Measurements from ENCODE around the gene DHH. TPM values are rescaled to one million over a fixed set of nuclear protein-coding genes. Genes with fewer than 3 reads are reported as not detected.
A peak's percentile ranks its signal among the peaks of the same experiment; 100 is the strongest.

DHH gene
- total and polyA plus RNA-seq, 9 of the 15 experiments (the other 6 are each of a cell fraction or from before 2014, with no cell fraction given) = 0.07 to 2.6 (median 0.54) TPM

DNA sequence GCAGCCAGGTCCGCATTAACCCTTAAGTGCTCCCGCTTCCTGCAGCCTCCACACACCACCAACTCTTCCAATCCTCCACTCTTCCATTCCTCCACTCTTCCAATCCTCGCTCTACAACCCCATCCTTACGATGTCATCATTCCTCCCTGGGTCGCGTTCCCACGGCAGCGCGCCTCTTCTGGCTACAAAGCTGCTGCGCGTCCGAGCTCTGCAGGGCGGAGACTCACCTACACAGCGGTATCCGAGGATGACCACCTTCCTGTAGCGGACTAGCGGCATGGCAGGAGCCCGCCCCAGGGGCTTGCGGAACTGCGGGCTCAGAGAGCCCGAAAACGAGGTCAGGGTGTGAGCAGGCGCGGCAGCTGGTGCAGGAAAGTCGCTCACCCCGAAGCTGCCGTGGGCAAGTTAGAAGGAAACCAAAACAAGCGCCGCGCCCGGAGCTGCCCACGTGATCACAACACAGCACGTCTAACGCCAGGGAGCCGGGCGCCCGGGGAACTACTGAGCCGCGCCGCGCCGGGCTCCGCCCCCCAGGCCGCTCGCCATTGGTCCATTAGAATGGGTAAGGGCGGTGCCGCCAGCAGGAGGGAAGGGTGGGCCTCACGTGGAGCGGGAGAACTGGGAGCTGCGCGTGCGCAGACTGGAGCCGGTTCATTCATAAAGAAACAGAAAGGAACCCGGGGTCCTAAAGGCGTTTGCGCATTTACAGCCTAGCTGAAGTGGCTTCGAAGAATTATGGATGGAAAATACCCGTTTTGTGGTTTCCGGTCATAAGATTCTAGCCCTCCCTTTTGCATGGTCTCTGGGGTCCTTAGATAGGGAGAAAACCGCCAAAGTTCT lies 24.9 kb downstream of the DHH start, which contains the start of gene RHEBL1 (continued):
- TF ChIP-seq, protein P1, sequence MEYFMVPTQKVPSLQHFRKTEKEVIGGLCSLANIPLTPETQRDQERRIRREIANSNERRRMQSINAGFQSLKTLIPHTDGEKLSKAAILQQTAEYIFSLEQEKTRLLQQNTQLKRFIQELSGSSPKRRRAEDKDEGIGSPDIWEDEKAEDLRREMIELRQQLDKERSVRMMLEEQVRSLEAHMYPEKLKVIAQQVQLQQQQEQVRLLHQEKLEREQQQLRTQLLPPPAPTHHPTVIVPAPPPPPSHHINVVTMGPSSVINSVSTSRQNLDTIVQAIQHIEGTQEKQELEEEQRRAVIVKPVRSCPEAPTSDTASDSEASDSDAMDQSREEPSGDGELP (CRISPR knock-in tag; IDR thresholded peaks at IDR 0.05; ENCODE audit: borderline replicate concordance) = peak; percentile 88; the same call in 1 of the 2 replicates
- TF ChIP-seq IFI16 (CRISPR knock-in tag; IDR thresholded peaks at IDR 0.05) (no peak), ZNF449 (CRISPR knock-in tag; IDR thresholded peaks at IDR 0.05) (no peak), ZNF311 (CRISPR knock-in tag; IDR thresholded peaks at IDR 0.05) (no peak), RFX5 (IDR thresholded peaks at IDR 0.05; ENCODE audit: low read depth, low read length) (no peak), CBFA2T2 (conservative IDR thresholded peaks at IDR 0.05) (peak; percentile 76), EP300 (IDR thresholded peaks at IDR 0.05; ENCODE audit: low read length) (no peak), YBX1 (IDR thresholded peaks at IDR 0.05) (no peak), PHB (CRISPR knock-in tag; IDR thresholded peaks at IDR 0.05) (no peak), ESRRA (IDR thresholded peaks at IDR 0.05; ENCODE audit: borderline replicate concordance, low read depth) (0 out of 2 replicates have a peak, but pooled peaks have one; percentile 13), THAP12 (CRISPR knock-in tag; IDR thresholded peaks at IDR 0.05) (no peak), CBFB (CRISPR knock-in tag; IDR thresholded peaks at IDR 0.05) (peak; percentile 70; the same call in 1 of the 2 replicates), MCM3 (IDR thresholded peaks at IDR 0.05) (no peak), YY1 (IDR thresholded peaks at IDR 0.05; ENCODE audit: borderline replicate concordance in 1 of 3, control insufficient read depth in 1 of 3, extremely low read depth in 1 of 3, insufficient read depth in 3 of 3, insufficient read length in 1 of 3, insufficient replicate concordance in 2 of 3, low read depth in 1 of 3, low read length in 2 of 3) (peak in 1 of 3 experiments; percentile 17), DMBX1 (CRISPR knock-in tag; IDR thresholded peaks at IDR 0.05; ENCODE audit: borderline replicate concordance) (no peak), FOXJ3 (CRISPR knock-in tag; IDR thresholded peaks at IDR 0.05) (no peak), BDP1 (IDR thresholded peaks at IDR 0.05; ENCODE audit: insufficient read depth, insufficient read length) (no peak), SMARCA5 (IDR thresholded peaks at IDR 0.05) (peak; percentile 58; the same call in 1 of the 2 replicates), TOE1 (IDR thresholded peaks at IDR 0.05; ENCODE audit: borderline replicate concordance) (peak; percentile 95), TOE1 (CRISPR knock-in tag; IDR thresholded peaks at IDR 0.05; ENCODE audit: borderline replicate concordance, low read depth) (no peak)
- TF ChIP-seq, protein P2, sequence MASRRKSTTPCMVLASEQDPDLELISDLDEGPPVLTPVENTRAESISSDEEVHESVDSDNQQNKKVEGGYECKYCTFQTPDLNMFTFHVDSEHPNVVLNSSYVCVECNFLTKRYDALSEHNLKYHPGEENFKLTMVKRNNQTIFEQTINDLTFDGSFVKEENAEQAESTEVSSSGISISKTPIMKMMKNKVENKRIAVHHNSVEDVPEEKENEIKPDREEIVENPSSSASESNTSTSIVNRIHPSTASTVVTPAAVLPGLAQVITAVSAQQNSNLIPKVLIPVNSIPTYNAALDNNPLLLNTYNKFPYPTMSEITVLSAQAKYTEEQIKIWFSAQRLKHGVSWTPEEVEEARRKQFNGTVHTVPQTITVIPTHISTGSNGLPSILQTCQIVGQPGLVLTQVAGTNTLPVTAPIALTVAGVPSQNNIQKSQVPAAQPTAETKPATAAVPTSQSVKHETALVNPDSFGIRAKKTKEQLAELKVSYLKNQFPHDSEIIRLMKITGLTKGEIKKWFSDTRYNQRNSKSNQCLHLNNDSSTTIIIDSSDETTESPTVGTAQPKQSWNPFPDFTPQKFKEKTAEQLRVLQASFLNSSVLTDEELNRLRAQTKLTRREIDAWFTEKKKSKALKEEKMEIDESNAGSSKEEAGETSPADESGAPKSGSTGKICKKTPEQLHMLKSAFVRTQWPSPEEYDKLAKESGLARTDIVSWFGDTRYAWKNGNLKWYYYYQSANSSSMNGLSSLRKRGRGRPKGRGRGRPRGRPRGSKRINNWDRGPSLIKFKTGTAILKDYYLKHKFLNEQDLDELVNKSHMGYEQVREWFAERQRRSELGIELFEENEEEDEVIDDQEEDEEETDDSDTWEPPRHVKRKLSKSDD (conservative IDR thresholded peaks at IDR 0.05; ENCODE audit: low read length) = no peak
